GM12864 (cell line): ENCODE data around the gene SORD.
"Not testable (repeated sequence)": the region's sequence is repeated elsewhere in the genome, so short reads cannot be mapped to it uniquely, and the experiment has no call there.

Source experiments
- DNase-seq: peaks from one replicate; pipeline ENCODE4 v3.0.0-alpha.2; 2011; ENCODE audit warnings: low read depth
- H3K4me3 ChIP-seq: 2 replicates; pipeline ENCODE4 v1.5.1; 2011; ENCODE audit warnings: mild to moderate bottlenecking, low read depth, low read length, control low read depth
- TF ChIP-seq, protein P1 (sequence below): IDR thresholded peaks from 2 replicates; pipeline ENCODE4 v1.5.1; 2011; ENCODE audit warnings: low read depth, mild to moderate bottlenecking, moderate library complexity, low read length, control low read depth, inconsistent platforms; ENCODE audit errors: missing control alignments

Gene SORD

DNA sequence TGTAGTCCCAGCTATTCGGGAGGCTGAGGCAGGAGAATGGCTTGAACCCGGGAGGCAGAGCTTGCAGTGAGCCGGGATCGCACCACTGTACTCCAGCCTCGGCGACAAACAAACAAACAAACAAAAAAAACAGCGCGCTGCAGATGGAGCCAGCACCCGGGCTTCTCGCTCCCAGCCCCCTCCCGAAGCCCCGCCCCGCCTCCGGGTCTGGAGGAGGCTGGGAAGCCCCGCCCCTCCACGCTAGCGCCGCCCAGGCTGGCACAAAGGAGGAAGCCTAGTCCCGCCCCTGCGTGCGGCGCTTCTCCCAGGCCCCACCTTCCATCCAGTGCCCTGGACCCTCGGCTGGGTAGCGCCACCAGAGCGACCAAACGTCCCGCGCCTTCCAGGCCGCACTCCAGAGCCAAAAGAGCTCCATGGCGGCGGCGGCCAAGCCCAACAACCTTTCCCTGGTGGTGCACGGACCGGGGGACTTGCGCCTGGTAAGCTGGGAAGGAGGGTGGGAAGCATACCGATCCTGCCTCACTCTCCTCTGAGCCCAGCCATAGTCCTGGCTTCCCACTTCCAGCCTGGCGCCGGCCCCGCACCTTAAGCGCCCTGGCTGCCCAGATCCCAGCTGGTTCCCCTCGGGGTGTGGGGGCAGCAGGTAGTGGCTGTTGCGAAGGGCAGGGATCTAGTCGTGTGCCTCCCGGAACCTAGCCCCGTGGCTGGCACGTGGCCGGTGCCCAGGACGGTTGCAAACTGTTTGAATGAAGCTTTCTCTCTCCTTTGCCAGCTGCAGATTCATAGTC, at the start of gene SORD:
Gene SORD, plus strand, starts transcription at position 325 of the 788 bp plus-strand sequence. Its CDS starts 89 bp downstream, at position 414.
- DNase-seq, result no peak
- TF ChIP-seq, protein P1, sequence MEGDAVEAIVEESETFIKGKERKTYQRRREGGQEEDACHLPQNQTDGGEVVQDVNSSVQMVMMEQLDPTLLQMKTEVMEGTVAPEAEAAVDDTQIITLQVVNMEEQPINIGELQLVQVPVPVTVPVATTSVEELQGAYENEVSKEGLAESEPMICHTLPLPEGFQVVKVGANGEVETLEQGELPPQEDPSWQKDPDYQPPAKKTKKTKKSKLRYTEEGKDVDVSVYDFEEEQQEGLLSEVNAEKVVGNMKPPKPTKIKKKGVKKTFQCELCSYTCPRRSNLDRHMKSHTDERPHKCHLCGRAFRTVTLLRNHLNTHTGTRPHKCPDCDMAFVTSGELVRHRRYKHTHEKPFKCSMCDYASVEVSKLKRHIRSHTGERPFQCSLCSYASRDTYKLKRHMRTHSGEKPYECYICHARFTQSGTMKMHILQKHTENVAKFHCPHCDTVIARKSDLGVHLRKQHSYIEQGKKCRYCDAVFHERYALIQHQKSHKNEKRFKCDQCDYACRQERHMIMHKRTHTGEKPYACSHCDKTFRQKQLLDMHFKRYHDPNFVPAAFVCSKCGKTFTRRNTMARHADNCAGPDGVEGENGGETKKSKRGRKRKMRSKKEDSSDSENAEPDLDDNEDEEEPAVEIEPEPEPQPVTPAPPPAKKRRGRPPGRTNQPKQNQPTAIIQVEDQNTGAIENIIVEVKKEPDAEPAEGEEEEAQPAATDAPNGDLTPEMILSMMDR, result peak; percentile 1
- H3K4me3 ChIP-seq, result peak within 1 kb of the TSS; percentile 85

DNA sequence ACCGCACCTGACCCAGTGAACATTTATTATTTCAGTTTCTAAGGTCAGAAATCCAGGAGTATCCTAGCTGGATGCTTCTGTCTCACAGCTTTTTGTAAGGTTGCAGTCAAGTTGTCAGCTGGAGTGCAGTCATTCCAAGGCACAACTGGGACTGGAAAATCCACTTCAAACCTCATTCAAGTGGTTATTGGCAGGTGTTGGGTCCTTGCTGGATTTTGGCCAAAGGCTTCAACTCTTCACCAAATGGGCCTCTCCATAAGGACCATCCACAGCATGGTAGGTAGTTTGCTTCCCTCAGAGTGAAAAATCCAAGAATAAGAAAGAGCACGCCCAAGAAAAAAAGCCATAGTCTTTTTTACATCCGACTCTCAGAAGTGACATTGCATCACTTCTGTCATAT, 46.8 kb upstream of the SORD start:
- not testable (repeated sequence) for H3K4me3 ChIP-seq, DNase-seq

DNA sequence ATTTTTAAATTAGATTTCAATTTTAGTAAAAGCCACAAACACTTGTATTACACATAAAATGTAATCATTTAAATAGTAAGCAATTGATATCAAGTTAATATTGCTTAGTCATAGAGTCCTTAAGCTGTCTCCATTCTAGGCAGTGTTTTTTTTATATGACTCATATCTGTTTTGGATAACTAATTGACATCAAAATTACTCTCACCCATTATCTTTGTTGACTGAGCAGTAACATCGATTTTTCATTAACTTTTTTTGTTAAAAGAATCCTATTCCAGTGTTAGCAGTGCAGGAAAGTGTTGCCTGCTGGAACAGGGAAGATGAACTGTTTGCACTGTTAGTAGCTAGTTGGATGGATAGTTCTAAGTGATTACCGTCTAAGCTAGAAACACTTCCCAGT, 45.2 kb upstream of the SORD start:
- DNase-seq, H3K4me3 ChIP-seq: not testable (repeated sequence)

DNA sequence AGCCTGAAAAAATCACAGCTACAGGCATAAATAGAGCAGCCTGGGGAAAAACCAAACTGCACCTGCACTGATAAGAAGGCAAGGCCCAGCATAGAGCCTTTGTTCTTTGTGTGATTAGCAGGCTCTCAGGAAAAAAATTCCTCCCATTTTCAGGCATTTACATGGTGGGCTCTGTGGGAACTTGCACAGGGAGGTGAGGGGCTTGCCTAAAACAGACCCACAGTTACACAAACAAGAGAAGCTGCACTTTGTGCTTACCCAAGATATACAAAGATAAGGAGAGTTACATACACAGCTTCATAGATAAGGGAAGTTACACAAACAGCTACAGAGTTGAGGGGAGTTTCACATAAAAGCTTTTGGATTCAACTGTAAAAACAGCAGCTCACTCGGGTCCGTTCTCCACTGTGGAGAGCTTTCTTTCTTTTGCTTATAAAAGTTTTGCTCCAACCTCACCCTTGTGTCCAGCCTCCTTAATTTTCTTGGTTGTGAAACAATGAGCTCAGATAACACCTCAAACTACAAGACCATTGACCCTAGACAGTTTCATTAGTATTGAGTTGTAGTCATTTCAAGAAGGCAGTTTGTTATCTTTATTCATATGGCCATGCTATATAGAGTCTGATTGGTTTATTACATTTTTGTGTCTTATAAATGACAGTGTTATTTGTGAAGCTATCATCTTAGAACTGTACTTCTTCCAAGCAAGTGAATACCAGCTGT, 43.2 kb upstream of the SORD start:
- H3K4me3 ChIP-seq, DNase-seq: not testable (repeated sequence)

DNA sequence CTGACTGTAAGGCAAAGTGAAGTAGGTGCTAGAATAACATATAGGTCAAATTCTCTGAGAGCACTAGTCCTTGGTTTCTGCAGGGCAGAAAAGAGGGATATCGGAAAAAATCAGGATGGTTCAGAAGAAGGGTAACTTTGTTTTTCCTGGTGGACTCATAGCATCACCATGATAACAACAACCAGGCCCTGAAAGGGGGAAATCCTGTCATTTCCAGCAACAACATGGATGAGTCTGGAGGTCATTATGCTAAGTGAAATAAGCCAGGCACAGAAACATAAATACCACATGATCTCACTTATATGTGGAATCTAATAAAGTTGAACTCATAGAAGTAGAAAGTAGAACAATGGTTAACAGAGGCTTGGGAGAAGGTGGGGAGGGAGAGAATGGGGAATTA, 38.9 kb upstream of the SORD start:
- DNase-seq, H3K4me3 ChIP-seq: not testable (repeated sequence)

DNA sequence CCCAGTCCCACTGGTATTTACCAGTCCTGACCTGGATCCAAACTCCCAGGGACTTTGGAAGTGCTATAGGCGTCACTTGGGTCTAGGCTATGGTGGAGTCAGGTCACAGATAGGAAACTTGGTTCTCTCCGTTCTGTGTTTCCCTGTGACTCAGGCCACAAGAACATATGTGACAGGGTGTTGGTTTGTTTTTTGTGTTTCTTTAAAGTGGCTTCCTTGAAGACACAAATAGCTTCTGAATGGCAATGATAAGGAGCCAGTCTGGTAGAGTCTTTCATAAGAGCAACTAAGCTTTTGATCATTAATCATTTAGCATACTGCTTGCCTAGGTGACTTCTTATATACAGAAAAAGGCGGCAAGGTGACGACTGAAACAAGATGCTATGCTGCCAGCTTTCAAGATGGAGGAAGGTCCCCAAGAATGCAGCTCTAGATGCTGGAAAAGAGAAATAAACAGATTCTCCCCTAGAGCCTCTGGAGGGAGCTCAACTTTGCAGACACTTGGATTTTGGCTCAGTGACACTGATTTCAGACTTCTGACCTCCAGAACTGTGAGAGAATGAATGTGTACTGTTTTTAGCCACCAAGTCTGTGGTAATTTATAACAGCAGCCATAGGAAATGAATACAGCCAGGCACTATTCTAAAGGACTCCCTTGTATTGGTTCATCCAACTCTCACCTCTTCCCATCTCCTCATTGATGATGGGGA, 36.5 kb upstream of the SORD start:
- H3K4me3 ChIP-seq, DNase-seq: not testable (repeated sequence)

DNA sequence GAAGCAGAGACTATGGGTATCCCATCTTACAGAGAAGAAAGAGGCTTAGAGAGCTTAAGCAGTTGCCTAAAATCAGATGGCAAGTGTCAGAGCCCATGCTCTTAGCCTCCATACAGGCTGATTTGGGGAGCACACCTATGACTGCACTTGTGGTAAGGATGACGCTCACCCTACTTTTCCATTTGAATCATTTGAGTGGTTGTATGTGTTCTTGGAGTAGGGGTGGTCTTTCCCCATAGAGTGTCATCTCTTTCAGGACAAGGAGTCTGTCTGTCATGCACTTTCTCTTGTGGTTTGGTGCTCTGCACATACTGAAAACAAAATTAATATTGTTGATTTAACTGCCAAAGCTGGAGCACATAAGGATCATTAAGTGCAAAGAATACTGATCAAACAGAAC, 35.3 kb upstream of the SORD start:
- not testable (repeated sequence) for H3K4me3 ChIP-seq

DNA sequence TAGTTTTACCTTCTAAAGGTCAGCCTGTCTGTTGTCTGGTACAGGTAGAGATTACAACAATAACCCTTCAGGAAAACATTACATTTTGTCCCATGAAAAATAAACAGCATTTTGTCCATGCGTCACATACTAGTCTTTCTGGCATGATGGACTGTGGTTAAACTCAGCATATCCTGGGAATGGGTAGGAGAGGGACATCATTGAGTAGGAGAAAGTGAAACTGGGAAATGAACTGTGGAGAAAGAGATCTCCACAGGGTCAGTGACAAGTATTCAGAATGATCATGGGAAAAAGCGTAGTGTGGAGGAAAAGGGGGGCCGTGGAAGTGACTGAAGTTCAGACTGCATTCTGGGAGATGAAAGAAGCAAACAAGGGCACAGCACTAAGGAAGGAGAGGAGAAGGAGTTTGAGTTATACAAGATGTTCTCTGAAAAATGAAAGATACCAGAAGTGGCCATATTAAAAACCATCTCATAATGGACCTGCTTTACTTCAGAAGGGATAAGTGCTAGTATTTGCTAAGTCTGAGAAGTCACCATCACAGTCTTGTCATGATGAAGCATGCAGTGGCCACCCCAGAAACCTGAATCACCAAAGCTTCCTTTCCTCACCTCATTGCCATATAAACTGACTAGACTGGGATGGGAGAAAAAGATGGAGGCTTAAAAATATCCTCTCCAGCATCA, 34.7 kb upstream of the SORD start:
- not testable (repeated sequence) for DNase-seq

More for the DNA sequence above, 35.3 kb upstream of the SORD start:
- not testable (repeated sequence) for DNase-seq

DNA sequence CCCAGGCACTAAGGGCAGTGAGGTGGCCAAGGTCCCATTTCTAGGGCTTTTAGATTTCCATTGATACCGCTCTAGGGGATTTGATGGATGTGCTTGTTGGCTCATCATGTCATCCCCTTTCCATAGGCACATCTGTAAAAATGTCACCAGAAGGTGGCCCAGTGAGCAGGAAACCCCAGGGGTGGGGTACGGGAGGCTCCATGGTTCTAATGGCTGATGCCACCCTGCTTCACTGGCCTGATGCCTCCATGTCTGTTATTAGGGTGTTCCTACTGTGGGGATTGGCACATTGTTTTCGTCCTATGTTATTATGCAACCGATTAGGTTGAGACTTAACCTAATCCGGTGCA, 34.1 kb upstream of the SORD start:
- not testable (repeated sequence) for DNase-seq, H3K4me3 ChIP-seq

More for the DNA sequence above, 34.7 kb upstream of the SORD start:
- H3K4me3 ChIP-seq, result not testable (repeated sequence)

DNA sequence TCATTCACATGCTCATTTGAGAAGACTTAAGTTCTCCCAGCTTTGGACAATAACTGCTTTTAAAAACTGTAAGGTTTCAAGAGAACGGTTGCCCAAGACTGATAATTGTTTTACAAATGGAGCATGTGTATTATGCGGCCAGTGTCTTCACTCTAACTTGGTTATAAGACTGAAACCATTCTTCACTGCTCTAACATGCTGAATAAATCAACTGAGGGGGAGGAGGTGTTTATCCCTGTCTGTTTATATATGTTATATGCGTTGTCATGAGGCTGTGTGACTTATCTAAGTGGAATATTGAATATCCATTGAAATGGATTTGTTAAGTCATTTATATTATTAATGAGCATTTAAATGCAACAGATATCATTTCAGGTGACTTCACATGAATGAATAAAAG, 25.4 kb upstream of the SORD start:
- not testable (repeated sequence) for H3K4me3 ChIP-seq, DNase-seq

DNA sequence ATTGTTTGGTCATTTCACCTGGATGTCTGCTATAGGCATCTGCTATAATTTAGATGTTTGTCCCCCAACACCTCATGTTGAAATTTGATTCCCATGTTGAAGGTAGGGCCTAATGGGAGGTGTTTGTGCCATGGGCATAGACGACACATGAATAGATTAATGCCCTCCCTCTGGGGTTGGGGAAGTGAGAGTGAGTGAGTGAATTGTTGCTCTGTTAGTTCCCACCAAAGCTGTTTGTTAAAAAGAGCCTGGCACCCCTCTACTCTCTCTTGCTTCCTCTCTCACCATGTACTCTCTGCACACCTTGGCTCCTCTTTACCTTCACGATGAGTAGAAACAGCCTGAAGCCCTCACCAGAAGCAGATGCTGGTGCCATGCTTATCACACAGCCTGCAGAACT, 23.9 kb upstream of the SORD start:
- no peak for DNase-seq
- no peak overlapping the region for H3K4me3 ChIP-seq
- TF ChIP-seq, protein P1, result no peak

DNA sequence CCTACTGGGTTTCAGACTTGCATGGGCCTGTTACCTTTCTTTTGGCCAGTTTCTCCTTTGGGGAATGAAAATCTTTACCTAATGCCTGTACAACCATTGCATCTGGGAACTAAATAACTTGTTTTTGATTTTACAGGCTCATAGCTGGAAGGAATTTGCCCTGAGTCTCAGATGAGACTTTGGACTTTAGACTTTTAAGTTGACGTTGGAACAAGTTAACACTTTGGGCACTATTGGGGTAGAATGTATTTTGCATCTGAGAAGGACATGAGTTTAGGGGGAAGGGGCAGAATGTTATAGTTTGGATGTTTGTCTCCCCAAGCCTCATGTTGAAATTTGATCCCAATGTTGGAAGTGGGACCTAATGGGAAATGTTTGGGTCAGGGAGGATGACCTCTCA, 21.8 kb upstream of the SORD start:
- DNase-seq, H3K4me3 ChIP-seq: not testable (repeated sequence)

DNA sequence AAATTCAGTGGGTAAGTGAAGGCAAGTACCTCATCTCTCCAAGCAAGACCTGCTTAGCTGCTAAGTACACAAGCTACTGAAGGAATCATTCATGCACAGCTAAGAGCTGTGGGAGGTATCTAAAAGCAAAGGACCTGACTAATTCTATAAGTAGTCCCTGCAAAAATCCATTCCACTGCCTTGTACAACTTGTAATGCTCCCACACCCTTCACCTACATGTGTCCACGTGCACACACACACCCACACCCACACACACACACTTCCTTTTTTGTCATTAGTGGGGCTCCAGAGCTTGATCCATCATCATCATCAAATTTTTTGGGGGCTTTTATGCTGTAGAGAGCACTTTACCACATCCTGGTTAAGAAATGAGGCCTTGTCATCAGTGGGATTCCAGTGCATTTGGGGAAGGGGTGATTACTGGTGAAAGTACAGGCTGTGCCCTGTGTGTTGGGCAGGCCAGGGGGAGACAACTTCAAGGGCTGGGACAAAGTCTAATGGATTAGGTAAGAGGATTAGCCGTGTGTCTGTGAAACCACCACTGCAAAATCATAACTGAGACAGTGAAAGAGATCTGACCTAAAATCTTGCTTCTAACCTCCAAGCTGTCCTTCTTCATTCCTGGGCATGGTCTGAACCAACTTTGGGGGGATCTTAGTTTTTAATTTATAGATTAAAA, 19.1 kb upstream of the SORD start:
- H3K4me3 ChIP-seq, DNase-seq: not testable (repeated sequence)

DNA sequence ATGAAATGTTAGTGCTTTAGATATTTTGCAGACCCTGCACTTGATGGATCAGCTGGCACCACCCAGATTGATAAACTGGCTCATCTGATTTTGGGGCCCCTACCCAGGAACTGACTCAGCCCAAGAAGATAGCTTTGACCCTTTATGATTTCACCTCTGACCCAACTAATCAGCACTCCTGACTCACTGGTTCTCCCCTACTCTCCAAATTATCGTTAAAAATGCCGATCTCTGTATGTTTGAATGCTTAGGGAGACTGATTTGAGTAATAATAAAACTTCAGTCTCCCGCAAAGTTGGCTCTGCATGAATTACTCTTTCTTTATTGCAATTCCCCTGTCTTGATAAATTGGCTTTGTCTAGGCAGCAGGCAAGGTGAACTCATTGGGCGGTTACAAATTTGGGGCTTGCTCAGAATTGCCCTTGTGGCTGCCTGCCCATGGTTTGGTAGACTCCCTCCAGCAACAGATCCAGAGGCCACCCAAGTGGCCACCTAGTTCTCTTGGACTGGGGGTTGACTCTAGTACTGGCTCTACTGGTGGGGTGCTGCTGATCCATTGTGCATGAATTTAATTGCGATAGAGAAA, 18.3 kb upstream of the SORD start:
- not testable (repeated sequence) for DNase-seq, H3K4me3 ChIP-seq
